Endothelial cell of umbilical vein (primary cell): ENCODE measurements around the gene SLC39A11. TPM values are rescaled to one million over a fixed set of nuclear protein-coding genes. Genes with fewer than 3 reads are reported as not detected.

Experiments used
- BruUV-seq: library from RNA; stranded (reverse); fragments of 400-500 nt; replicated peaks from 2 replicates; lab custom pipeline; 2021; lab: Mats Ljungman, UMichigan
- CTCF ChIA-PET: fragments of 300-600, 350-600 bp; sonication (Branson Sonifier 250); formaldehyde crosslinking; loops from one replicate; lab custom pipeline; 2021; ENCODE audit warnings: antibody characterized with exemption, inconsistent platforms; lab: Charles Lee
- POLR2A ChIA-PET: fragments of 300-600, 350-600 bp; sonication (Branson Sonifier 250); formaldehyde crosslinking; loops from one replicate; lab custom pipeline; 2021; ENCODE audit warnings: antibody characterized with exemption, inconsistent platforms; lab: Charles Lee
- DNase-seq: peaks from one replicate; pipeline ENCODE4 v3.0.0-alpha.2; 2011; ENCODE audit warnings: low read depth, low spot score
- FAIRE-seq: peaks from 2 replicates; lab custom pipeline; 2011; peaks lifted over from hg19 to GRCh38; lab: Jason Lieb, UNC
- H2AFZ ChIP-seq: 2 replicates; pipeline ENCODE4 v1.6.0; 2012; ENCODE audit warnings: low read depth, low read length, control low read depth, inconsistent platforms
- H3K27ac ChIP-seq: 2 replicates; pipeline ENCODE4 v1.5.1; 2011; ENCODE audit warnings: low read depth, mild to moderate bottlenecking, control low read depth, low read length, moderate library complexity; ENCODE audit not compliant: insufficient read depth
- H3K27me3 ChIP-seq, 2 experiments: 2 replicates each; pipeline versions ENCODE4 v1.6.0 to v1.6.1; 2011; ENCODE audit warnings: low read length in 2 of 2, mixed read lengths in 1 of 2; ENCODE audit not compliant: control insufficient read depth in 2 of 2, insufficient read depth in 2 of 2
- H3K36me3 ChIP-seq, 2 experiments: 2 replicates in 1 of 2; 3 replicates in 1 of 2; pipeline ENCODE4 v1.5.1; 2011; ENCODE audit warnings: low read length in 2 of 2, mild to moderate bottlenecking in 1 of 2, moderate library complexity in 1 of 2; ENCODE audit not compliant: control insufficient read depth in 2 of 2, insufficient read depth in 2 of 2; ENCODE audit errors: extremely low read depth in 1 of 2
- H3K4me1 ChIP-seq: 3 replicates; pipeline ENCODE4 v1.5.1; 2011; ENCODE audit warnings: mild to moderate bottlenecking, low read length; ENCODE audit not compliant: control insufficient read depth, insufficient read depth; ENCODE audit errors: extremely low read depth
- H3K4me2 ChIP-seq: 2 replicates; pipeline ENCODE4 v1.6.1; 2011; ENCODE audit warnings: low read length, control low read depth, mixed read lengths; ENCODE audit not compliant: insufficient read depth
- H3K4me3 ChIP-seq, 3 experiments: fragments of 200-600 bp in 1 of 3; sonication (generic), shearing (Covaris generic) in 1 of 3; replicated peaks in 1 of 3; 2 replicates each; pipeline ENCODE4 v1.5.1; 2011 to 2016; ENCODE audit warnings: control low read depth in 3 of 3, low read length in 3 of 3, mild to moderate bottlenecking in 2 of 3, inconsistent platforms in 1 of 3, low read depth in 1 of 3, moderate library complexity in 1 of 3; ENCODE audit not compliant: insufficient read depth in 1 of 3
- H3K79me2 ChIP-seq: 2 replicates; pipeline ENCODE4 v1.6.0; 2012; ENCODE audit warnings: low read length, inconsistent platforms; ENCODE audit not compliant: control insufficient read depth, insufficient read depth
- H3K9ac ChIP-seq: replicated peaks from 2 replicates; pipeline ENCODE3; 2011; ENCODE audit warnings: low read length, control low read depth; ENCODE audit not compliant: insufficient read depth; ENCODE audit errors: extremely low read depth
- H3K9me1 ChIP-seq: replicated peaks from 3 replicates; pipeline ENCODE4 v1.6.0; 2011; ENCODE audit warnings: mild to moderate bottlenecking, low read length; ENCODE audit not compliant: control insufficient read depth, insufficient read depth; ENCODE audit errors: extremely low read depth
- H3K9me3 ChIP-seq: replicated peaks from 2 replicates; pipeline ENCODE4 v1.5.1; 2012; ENCODE audit warnings: low read length, inconsistent platforms; ENCODE audit not compliant: control insufficient read depth, insufficient read depth
- H4K20me1 ChIP-seq: replicated peaks from 2 replicates; pipeline ENCODE3; 2011; ENCODE audit warnings: mild to moderate bottlenecking, low read length; ENCODE audit not compliant: control insufficient read depth, insufficient read depth; ENCODE audit errors: extremely low read depth
- CTCF ChIP-seq, 2 donors: IDR thresholded peaks; 1 replicate in 1 of 2; 2 replicates in 1 of 2; pipeline ENCODE4 v1.5.1; 2011; ENCODE audit warnings: low read length in 2 of 2, mild to moderate bottlenecking in 2 of 2, moderate library complexity in 2 of 2, control low read depth in 1 of 2, inconsistent platforms in 1 of 2, low read depth in 1 of 2; ENCODE audit not compliant: insufficient read depth in 1 of 2; ENCODE audit errors: extremely low read depth in 1 of 2
- GATA2 ChIP-seq: IDR thresholded peaks from 2 replicates; pipeline ENCODE4 v1.7.0; 2011; ENCODE audit warnings: low read depth, mild to moderate bottlenecking, moderate library complexity, mixed read lengths, low read length; ENCODE audit not compliant: insufficient read length, insufficient read depth
- MYC ChIP-seq: IDR thresholded peaks from one replicate; pipeline ENCODE4 v1.6.1; 2011; ENCODE audit warnings: mild to moderate bottlenecking, low read depth, low read length
- POLR2A ChIP-seq: IDR thresholded peaks from 2 replicates; pipeline ENCODE4 v1.6.1; 2012; ENCODE audit warnings: low read depth, mild to moderate bottlenecking, control low read depth, low read length
- dilution Hi-C: fragments of 300-500 bp; cut with MboI; formaldehyde crosslinking; loops from one replicate; pipeline ENCODE4 v1.15.0; 2019; ENCODE audit warnings: low sequenced_read_pairs; ENCODE audit not compliant: extremely low pct_ligation_motif_present
- intact Hi-C: fragments of 100-400 bp; cut with micrococcal nuclease; formaldehyde crosslinking; loops from one replicate; pipeline ENCODE4 v1.10.0; 2022
- polyA plus RNA-seq, 4 experiments: library from polyadenylated mRNA; depleted of rRNA in 3 of 4; stranded (reverse) in 3 of 4; unstranded in 1 of 4; fragments of >200 nt; gene quantifications; 2 replicates each; pipeline versions ENCODE4 v1.2.1 to v1.2.3, GENCODE V29; 2011 to 2012; ENCODE audit warnings: missing spikeins in 1 of 4
- total RNA-seq: library from RNA; stranded (reverse); gene quantifications from 2 replicates; pipeline ENCODE4 v1.2.3, GENCODE V29; 2021
- TF ChIP-seq, protein P1 (sequence below): IDR thresholded peaks from 2 replicates; pipeline ENCODE4 v1.6.1; 2011; ENCODE audit not compliant: insufficient read depth, insufficient read length

SLC39A11 gene
- total and polyA plus RNA-seq, 2 donors (not counting 3 experiments of a cell fraction or from before 2014, with no cell fraction given): 8.1 to 11.9 TPM

- no peak for FAIRE-seq
These were observed 29.8 kb downstream of the SLC39A11 start for GRCh38 chr17:73062726-73063125.

DNA sequence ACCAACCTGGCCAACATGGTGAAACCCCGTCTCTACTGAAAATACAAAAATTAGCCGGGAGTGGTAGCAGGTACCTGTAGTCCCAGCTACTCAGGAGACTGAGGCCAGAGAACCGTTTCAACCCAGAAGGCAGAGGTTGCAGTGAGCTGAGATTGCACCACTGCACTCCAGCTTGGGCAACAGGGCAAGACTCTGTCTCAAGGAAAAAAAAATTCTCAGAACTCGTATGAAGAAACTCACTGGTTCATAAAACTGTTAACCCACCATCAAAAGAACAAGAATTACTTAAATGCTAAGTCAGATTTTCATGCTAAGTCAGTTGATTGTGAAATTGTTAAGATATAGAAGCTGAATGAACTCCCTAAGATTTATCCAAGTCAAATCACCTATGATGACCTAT, 31.3 kb downstream of the SLC39A11 start:
- Histone ChIP-seq H3K9me3 (no peaks in the 10 kb centered on the region), H3K4me1 (no peaks in the 10 kb centered on the region), H3K9me1 (no peaks in the 10 kb centered on the region), H3K27me3 (no peaks in the 10 kb centered on the region), H3K79me2 (no peaks in the 10 kb centered on the region), H3K4me2 (no peak overlapping the region), H3K27ac (no peak overlapping the region), H3K36me3 (no peaks in the 10 kb centered on the region), H4K20me1 (no peaks in the 10 kb centered on the region), H2AFZ (no peak overlapping the region), H3K9ac (no peak overlapping the region), H3K4me3 (no peak overlapping the region)
- no TSS peak for BruUV-seq
- TF ChIP-seq POLR2A (no peak), CTCF (IDR thresholded peaks at IDR 0.05; ENCODE audit: extremely low read depth in 1 of 2, insufficient read depth in 1 of 2, low read depth in 1 of 2, low read length in 2 of 2) (no peak), GATA2 (no peak)
- TF ChIP-seq, protein P1, sequence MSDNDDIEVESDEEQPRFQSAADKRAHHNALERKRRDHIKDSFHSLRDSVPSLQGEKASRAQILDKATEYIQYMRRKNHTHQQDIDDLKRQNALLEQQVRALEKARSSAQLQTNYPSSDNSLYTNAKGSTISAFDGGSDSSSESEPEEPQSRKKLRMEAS: no peak
- FAIRE-seq: no peak
- CTCF ChIA-PET: no interaction called here
- dilution Hi-C loops (no loop called here), intact Hi-C loops (no loop called here)
- DNase-seq: no peak
- POLR2A ChIA-PET: no interaction called here

More at GRCh38 chr17:73062726-73063125, 29.8 kb downstream of the SLC39A11 start:
- TF ChIP-seq MYC: no peak
- H3K9me1 ChIP-seq: no peaks in the 10 kb centered on the region
- dilution Hi-C loops (no loop called here), intact Hi-C loops (no loop called here)
- H3K9ac ChIP-seq: no peak overlapping the region
- no peak overlapping the region for H2AFZ ChIP-seq
- BruUV-seq: no TSS peak
- no peaks in the 10 kb centered on the region for H3K79me2 ChIP-seq
- no peaks in the 10 kb centered on the region for H3K27me3 ChIP-seq
- no peak for DNase-seq
- H3K4me2 ChIP-seq: no peak overlapping the region
- H4K20me1 ChIP-seq: no peaks in the 10 kb centered on the region
- H3K27ac ChIP-seq: no peak overlapping the region
- POLR2A ChIA-PET: no interaction called here
- CTCF ChIA-PET: no interaction called here
- H3K36me3 ChIP-seq: no peaks in the 10 kb centered on the region
- no peaks in the 10 kb centered on the region for H3K9me3 ChIP-seq
- H3K4me1 ChIP-seq: no peaks in the 10 kb centered on the region
- no peak overlapping the region for H3K4me3 ChIP-seq
